GM18520 (cell line): ENCODE data around the gene AKR7A3.
"Not testable (repeated sequence)": the region's sequence is repeated elsewhere in the genome, so short reads cannot be mapped to it uniquely, and the experiment has no call there.

Source experiments
- ATAC-seq: cut with Tn5 transposase; IDR thresholded peaks from one replicate; pipeline ENCODE4 v1.9.1; 2021; ENCODE audit not compliant: unreplicated experiment

Gene AKR7A3

GRCh38 chr1:19294638-19295037 is 6.1 kb upstream of the AKR7A3 start:
- no peak for ATAC-seq

DNA sequence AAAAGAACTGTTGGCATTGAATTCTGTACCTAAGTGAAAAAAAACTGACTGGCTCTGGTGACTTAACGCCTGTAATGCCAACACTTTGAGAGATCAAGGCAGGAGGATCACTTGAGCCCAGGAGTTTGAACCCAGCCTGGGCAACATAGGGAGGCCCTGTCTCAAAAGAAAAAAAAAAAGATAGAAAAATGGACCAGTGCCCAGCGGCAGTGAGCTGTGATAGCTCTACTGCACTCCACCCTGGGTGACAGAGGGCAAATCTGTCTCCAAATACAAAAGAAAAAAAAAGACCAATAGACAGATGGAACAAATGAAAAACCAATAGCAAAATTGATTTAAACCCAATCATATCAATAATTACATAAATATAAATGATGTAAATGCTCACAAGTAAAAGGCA is 674 bp upstream of the AKR7A3 start:
- ATAC-seq: no peak

GRCh38 chr1:19287436-19288185 is 959 bp downstream of the AKR7A3 start:
- no peak for ATAC-seq

GRCh38 chr1:19285807-19286206 is 2.8 kb downstream of the AKR7A3 start:
- not testable (repeated sequence) for ATAC-seq

DNA sequence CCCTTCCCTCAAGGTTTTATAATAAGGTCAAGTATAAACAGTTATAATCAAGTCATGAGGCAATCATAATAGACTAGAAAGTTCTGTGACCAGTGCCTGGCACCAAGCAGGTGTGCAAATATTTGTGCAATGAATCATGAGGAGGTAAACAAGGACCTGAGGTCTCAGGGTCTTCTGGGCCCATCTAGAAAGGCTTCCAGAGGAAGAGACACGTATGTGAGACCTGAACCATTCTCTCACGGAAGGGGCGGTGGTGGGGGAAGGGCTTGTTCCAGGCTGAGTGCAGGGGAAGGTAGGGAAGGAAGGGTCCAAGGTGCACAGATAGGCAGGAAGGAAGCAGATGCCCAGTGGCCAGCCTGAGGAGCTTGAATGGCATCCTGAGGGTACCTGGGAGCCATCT is 3.2 kb downstream of the AKR7A3 start:
- ATAC-seq: not testable (repeated sequence)

GRCh38 chr1:19284881-19285280 is 3.7 kb downstream of the AKR7A3 start:
- no peak for ATAC-seq

DNA sequence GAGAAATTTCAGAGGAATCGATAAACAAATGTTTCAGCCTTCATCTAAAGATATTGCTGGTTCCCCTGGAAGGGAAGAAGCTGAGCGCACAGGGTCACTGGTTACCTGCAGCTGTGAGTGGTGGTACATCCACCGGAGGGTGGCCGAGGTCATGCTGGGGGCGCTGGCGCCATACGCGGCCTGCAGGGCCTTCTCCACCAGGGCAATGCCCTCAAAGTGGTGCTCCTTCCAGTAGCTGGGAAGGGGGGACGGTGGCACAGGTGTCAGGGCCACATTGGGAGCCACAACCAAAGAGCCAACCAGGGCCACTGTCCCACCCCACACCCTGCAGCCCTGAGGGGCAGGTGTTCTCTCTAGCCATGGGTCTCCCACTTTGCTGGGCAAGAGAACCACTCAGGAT is 4.7 kb downstream of the AKR7A3 start:
- ATAC-seq: no peak

- no peak for ATAC-seq
Measured at GRCh38 chr1:19274636-19275035, 13.9 kb downstream of the AKR7A3 start.

- ATAC-seq: not testable (repeated sequence)
Measured at GRCh38 chr1:19273844-19274531, 14.6 kb downstream of the AKR7A3 start.

DNA sequence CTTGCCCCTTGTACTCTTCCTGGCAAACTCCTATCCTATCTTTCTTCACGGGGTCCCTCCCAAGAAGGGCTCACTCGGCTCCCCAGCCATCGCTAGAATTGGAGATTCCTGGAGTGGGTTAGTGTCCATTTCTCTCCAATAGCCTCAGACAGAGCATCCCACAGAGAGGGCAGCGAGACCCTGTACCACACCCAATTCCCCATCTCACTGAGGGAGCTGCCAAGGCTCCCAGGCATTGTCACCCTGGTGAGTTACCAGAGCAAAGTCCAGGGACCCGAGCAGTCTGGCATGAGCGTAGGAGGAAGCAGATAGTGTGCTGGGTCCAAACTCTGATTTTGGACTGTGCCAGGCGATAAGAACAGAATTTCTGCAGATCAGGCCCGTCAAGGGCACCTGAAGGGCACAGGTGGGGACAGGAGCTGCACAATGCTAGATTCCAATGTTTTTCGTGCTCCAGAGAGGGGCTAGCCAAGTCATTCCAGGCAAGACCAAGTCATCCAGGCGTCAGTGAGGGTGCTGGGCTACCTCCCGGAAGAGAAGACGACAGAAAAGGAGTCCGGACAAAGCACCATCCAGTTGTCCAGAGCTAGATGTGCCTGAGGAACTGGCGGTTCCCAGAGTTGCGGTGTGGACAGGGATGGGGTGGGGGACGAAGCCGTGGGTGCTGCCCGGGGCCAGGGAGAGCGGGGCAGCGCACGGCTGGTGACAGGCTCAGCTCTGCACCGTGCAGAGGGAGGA is 15.3 kb downstream of the AKR7A3 start:
- no peak for ATAC-seq

DNA sequence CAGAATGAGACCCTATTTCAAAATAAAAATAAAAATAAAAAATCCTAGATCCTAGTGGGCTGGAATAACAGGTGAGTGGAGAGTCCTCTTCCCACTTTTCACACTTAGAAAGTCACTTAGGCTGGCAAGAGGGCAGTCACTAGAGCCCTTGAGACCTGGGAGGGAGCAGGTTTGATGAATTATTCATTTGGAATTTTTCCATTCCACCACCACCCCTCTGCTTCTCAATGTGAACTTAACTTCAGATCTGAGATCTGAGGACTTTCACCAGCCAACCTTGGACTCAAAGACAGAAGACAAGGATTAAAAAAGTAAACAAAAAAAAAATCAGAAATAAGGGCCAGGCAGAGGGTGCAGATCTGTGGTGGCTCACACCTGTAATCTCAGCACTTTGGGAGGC is 16.5 kb downstream of the AKR7A3 start:
- no peak for ATAC-seq

DNA sequence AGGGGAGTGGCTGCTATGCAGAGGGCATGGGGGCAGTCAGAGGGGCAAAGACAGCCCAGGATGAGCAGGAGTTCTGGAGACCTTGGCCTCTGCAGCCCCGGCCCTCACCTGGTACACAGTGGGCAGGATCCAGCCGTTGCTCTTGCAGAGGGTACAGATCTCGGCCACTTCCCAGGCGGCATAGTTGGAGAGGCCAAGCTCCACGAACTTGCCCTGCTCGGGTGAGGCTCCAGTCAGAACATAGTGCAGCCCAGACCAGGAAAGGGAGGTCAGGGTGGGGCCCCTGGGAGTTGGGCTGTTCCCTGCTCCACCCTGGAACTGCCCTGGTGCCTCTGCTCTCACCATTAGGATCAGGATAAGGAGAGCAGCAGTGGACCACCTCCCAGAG is 18.2 kb downstream of the AKR7A3 start:
- not testable (repeated sequence) for ATAC-seq

DNA sequence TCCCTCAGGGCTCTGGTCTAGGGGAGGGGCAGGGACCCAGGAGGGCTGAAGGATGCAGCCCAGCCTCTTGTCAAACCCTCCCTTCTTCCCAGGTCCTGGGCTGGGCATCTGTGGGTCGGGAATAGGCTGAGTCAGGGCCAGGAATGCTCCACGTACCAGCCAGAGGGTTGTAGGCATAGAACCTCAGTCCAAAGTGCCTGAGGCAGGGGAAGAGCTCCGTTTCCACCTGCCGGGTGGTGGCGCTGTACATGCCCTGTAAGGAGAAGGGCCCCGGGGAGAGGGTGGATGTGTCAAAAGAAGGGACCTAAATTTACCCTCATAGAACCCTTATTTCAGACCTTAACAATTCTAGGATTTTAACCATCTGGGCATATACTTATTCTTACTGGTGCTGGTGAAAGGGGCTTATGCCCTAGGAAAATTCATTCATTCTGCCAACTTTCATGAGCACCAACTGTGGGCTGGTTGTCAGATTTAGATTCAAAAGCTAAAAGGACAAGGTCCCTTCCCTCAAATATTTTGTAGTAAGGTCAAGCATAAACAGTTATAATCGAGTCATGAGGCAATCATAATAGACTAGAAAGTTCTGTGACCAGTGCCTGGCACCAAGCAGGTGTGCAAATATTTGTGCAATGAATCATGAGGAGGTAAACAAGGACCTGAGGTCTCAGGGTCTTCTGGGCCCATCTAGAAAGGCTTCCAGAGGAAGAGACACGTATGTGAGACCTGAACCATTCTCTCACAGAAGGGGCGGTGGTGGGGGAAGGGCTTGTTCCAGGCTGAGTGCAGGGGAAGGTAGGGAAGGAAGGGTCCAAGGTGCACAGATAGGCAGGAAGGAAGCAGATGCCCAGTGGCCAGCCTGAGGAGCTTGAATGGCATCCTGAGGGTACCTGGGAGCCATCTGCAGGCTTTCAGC is 18.9 kb downstream of the AKR7A3 start:
- not testable (repeated sequence) for ATAC-seq

DNA sequence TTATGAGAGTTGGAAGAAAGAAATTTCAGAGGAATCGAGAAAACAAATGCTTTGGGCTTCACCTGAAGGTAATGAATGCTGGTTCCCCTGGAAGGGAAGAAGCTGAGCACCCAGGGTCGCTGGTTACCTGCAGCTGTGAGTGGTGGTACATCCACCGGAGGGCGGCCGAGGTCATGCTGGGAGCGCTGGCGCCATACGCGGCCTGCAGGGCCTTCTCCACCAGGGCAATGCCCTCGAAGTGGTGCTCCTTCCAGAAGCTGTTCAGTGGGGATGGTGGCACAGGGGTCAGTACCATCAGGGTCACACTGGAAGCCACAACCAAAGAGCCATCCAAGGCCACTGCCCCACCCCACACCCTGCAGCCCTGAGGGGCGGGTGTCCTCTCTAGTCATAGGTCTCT is 20.1 kb downstream of the AKR7A3 start:
- no peak for ATAC-seq

DNA sequence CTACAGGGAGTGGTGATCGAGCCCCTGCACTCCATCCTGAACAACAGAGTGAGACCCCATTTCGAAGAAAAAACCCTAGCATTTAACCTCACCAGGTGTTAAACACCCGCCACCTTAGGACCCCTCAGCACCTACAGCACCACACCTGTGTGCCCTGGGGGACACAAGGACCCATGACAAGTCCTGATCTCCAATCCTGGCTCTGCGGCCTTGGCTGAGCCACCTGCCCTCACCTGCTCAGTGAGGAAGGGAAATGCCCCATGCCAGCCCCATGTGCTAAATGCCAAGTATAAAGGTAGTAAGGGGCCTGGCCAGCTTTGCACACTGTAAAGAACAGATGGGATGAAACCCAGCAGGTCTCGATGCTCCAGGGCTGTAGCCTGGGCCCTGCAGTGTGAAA is 25.8 kb downstream of the AKR7A3 start:
- ATAC-seq: no peak

- no peak for ATAC-seq
Measured at GRCh38 chr1:19262047-19262446, 26.5 kb downstream of the AKR7A3 start.

DNA sequence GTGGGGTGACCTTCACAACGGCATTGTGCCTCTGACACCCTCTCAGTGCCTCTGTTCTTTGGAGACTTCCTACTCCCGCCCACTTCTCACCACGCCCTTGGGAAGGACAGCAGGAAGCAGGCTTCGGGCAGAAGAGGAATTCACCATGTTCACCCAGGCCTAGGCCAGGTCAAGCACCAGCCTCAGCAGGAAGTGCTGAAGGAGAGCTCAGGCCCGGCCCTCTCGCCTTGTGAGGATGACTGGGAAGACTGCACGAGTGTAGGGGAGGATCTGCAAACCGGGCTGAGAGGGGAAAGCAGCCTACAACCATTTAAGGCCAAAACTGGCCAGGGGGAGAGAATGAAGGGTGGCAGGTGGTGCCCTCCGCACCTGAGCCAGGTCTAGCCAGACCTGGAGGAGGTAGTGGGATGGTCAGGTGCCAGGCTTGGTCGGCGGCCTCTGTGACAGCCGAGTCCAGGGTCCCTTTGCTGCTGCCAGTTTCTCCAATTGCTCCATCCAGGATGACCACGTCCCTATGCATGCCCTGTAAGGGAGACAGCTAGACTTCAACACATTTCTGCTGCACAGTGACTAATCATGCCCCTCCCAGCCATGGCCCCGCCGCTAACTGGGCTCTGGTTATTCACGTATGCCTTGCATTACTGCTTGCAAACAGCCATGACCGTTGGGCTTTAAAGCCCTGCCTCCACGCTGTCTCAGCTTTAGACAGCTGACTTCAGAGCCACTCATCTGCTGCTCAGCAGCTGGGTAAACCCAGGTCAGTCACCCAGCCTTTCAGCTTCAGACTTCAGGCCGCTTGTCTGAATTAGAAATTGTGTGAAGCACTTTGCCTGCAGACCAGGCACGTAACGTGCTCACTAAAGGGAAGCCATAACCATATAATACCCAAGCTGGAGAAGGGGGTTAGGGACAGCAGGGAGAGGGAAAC is 28.1 kb downstream of the AKR7A3 start:
- no peak for ATAC-seq

DNA sequence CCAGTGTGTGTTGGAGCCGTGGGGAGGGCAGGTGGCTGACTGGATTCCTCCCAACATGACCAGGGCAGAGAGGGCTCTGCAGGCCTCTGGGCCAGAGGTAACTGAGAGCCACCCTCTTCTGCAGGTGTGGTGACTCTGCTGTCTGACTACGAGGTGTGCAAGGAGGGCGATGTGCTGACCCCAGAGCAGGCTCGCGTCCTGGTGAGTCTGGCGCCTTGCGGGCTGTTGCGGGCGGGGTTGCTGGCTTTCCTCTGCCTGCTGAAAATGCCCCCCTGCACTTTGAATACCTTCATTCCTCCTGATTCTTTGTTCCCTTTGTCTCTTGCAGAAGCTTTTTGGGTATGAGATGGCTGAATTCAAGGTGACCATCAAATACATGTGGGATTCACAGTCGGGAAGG is 30.2 kb downstream of the AKR7A3 start:
- no peak for ATAC-seq

GRCh38 chr1:19257178-19257914 is 31.2 kb downstream of the AKR7A3 start:
- ATAC-seq: no peak
